Tibial artery (tissue), 4 donors: ENCODE measurements around the gene NDUFS4.

ENCODE experiments used
- DNase-seq, 2 donors: peaks; one replicate each; pipeline ENCODE4 v3.0.0-alpha.2; 2019
- H3K27ac ChIP-seq, 2 donors: fragments of 200-600 bp; sonication (generic) in 1 of 2; 1 replicate in 1 of 2; 2 replicates in 1 of 2; pipeline ENCODE4 v1.5.1; 2018 to 2019; ENCODE audit warnings: mild to moderate bottlenecking in 1 of 2
- H3K27me3 ChIP-seq, 2 donors: fragments of 200-600 bp; sonication (generic) in 1 of 2; one replicate each; pipeline versions ENCODE4 v1.5.1 to v1.6.0; 2016 to 2019
- H3K36me3 ChIP-seq, 3 donors: fragments of 200-600 bp; sonication (generic) in 2 of 3; one replicate each; pipeline ENCODE4 v1.5.1; 2016 to 2019; ENCODE audit warnings: mild to moderate bottlenecking in 2 of 3
- H3K4me1 ChIP-seq, 4 donors: fragments of 200-600 bp; sonication (generic) in 2 of 4; 1 replicate in 3 of 4; 2 replicates in 1 of 4; pipeline ENCODE4 v1.5.1; 2016 to 2019
- H3K4me3 ChIP-seq, 2 donors: fragments of 200-600 bp; sonication (generic) in 1 of 2; 1 replicate in 1 of 2; 2 replicates in 1 of 2; pipeline ENCODE4 v1.5.1; 2018 to 2019; ENCODE audit warnings: mild to moderate bottlenecking in 2 of 2
- H3K9me3 ChIP-seq, 3 donors: fragments of 200-600 bp; sonication (generic) in 1 of 3; one replicate each; pipeline ENCODE4 v1.5.1; 2016 to 2019
- intact Hi-C: fragments of 100-400 bp; cut with DNase I; formaldehyde crosslinking; loops from one replicate; pipeline ENCODE4 v1.15.0; 2023; ENCODE audit warnings: low total_unique reads
- TF ChIP-seq, protein P1 (sequence below), 2 experiments: fragments of 200-600 bp in 1 of 2; fragments of 450-650 bp in 1 of 2; IDR thresholded peaks; one replicate each; pipeline ENCODE4 v1.5.1; 2017 to 2019; ENCODE audit warnings: antibody characterized with exemption in 2 of 2, mild to moderate bottlenecking in 1 of 2, moderate library complexity in 1 of 2

Gene NDUFS4

DNA sequence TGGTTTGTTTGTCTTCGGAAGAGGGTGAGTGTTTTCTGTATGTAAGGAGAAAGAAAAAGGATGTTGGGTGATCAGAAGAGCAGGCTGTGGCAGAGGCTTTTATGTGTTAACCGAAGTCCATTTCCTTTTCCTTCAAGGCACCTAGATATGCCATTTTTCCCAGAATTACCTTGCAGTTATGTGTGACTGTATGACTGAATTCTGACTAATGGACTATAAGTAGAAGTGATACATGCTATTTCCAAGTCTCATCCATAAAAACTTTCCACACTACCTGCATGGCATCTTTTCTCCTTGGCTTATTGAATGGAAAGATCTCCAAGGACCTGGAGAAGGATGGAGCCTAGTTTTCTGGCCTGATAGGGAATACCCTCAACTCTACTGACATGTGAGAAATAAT is 10.6 kb upstream of the NDUFS4 start:
- no peak overlapping the region for H3K27ac ChIP-seq
- TF ChIP-seq, protein P1, sequence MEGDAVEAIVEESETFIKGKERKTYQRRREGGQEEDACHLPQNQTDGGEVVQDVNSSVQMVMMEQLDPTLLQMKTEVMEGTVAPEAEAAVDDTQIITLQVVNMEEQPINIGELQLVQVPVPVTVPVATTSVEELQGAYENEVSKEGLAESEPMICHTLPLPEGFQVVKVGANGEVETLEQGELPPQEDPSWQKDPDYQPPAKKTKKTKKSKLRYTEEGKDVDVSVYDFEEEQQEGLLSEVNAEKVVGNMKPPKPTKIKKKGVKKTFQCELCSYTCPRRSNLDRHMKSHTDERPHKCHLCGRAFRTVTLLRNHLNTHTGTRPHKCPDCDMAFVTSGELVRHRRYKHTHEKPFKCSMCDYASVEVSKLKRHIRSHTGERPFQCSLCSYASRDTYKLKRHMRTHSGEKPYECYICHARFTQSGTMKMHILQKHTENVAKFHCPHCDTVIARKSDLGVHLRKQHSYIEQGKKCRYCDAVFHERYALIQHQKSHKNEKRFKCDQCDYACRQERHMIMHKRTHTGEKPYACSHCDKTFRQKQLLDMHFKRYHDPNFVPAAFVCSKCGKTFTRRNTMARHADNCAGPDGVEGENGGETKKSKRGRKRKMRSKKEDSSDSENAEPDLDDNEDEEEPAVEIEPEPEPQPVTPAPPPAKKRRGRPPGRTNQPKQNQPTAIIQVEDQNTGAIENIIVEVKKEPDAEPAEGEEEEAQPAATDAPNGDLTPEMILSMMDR (IDR thresholded peaks at IDR 0.05): no peak
- no peaks in the 10 kb centered on the region for H3K4me1 ChIP-seq
- H3K27me3 ChIP-seq: no peaks in the 10 kb centered on the region
- H3K9me3 ChIP-seq: no peaks in the 10 kb centered on the region
- intact Hi-C loops: no loop called here
- no peak overlapping the region for H3K4me3 ChIP-seq
- DNase-seq: no peak
- no peaks in the 10 kb centered on the region for H3K36me3 ChIP-seq

DNA sequence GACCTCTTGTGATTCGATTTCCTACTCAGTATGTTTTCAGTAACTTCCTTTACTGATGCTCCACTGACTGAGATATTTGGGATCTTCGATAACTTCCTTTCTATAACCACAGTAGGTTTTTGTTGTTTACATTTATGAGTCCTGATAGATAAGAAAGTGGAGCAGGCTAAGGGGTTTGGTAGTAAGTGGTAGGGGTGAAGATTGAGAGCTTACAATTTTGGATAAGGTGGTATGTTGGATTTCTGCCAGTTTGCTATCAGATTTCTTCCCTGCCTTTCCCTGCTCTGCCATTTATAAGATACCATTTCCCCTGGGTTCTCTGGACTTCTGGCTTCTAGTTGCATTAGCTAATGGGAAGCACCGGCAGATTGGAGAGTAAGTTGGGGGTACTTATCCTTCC is 7.9 kb upstream of the NDUFS4 start:
- Histone ChIP-seq H3K9me3 (no peaks in the 10 kb centered on the region), H3K4me3 (no peak overlapping the region), H3K27ac (no peak overlapping the region), H3K4me1 (no peaks in the 10 kb centered on the region), H3K36me3 (no peaks in the 10 kb centered on the region), H3K27me3 (no peaks in the 10 kb centered on the region)
- no peak for DNase-seq
- intact Hi-C loops: no loop called here
- TF ChIP-seq, protein P1 (IDR thresholded peaks at IDR 0.05): no peak

DNA sequence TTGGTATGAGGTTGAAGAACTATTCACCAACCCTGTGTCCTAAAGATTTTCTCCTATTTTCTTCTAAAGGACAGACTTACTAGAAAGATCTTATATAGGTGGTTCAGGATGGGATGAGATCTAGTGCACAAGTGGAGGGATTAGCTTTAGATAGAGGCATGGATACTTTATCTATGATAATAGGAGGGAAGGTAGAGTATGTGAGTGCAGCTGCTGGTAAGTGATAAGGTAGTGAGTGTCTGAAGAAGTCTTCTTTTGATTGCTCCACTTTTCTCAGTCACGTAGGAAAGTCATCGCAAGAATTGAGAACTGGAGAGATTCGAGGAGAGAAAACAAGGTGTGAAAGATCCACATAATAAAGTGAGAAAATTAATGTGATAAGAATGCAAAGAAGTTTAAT is 6.0 kb upstream of the NDUFS4 start:
- no peaks in the 10 kb centered on the region for H3K4me1 ChIP-seq
- no peaks in the 10 kb centered on the region for H3K9me3 ChIP-seq
- no peak overlapping the region for H3K4me3 ChIP-seq
- no peak for DNase-seq
- H3K27ac ChIP-seq: no peak overlapping the region
- H3K27me3 ChIP-seq: no peaks in the 10 kb centered on the region
- intact Hi-C loops: no loop called here
- H3K36me3 ChIP-seq: no peaks in the 10 kb centered on the region
- TF ChIP-seq, protein P1 (IDR thresholded peaks at IDR 0.05): no peak

DNA sequence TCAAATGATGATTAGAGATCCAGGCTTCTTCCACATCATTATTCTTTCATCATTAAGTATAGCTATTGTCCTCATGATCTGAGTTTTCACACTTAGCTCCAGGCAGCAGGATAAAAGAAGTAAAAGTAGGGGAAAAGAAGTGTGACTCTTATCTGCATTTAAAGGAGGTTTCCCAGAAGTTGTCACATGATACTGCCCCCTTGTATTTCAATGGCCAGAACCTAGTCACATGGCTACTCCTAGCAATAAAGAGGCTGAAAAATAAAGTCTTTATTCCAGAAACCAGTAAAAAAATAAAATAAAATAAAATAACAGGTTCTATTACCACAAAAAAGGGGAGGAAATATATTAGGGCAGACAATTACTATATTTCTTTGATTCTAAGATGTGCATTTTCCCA is 5.3 kb upstream of the NDUFS4 start:
- H3K4me3 ChIP-seq: no peak overlapping the region
- no peaks in the 10 kb centered on the region for H3K9me3 ChIP-seq
- TF ChIP-seq, protein P1 (IDR thresholded peaks at IDR 0.05): no peak
- no peaks in the 10 kb centered on the region for H3K27me3 ChIP-seq
- no peak overlapping the region for H3K27ac ChIP-seq
- no peak for DNase-seq
- intact Hi-C loops: no loop called here
- H3K36me3 ChIP-seq: no peaks in the 10 kb centered on the region
- peaks cover 0 to 7% (median 0%) of the 10 kb centered on the region in 4 donors for H3K4me1 ChIP-seq

DNA sequence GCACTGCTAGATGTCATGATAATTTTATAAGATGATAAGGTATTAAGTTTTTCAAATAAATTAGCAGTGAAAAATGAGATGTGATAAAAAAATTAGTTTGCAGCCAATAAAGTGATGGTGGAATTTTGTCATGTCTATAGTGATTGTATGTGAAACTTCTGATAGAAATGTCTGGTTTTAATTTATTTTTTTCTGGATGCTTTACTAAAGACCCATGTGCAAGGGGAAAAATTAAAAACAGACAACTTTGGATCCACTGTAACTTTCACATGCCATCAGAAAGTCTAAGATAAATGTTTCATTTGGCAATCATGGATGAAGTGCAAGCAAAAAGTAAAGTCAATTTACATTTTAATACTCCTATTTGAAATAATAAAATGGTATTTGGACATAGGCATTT is 4.4 kb upstream of the NDUFS4 start:
- Histone ChIP-seq H3K9me3 (no peaks in the 10 kb centered on the region), H3K4me1 (peaks cover 0 to 8% (median 0%) of the 10 kb centered on the region in 4 donors), H3K27me3 (no peaks in the 10 kb centered on the region), H3K36me3 (no peaks in the 10 kb centered on the region), H3K27ac (no peak overlapping the region), H3K4me3 (no peak overlapping the region)
- TF ChIP-seq, protein P1 (IDR thresholded peaks at IDR 0.05): no peak
- intact Hi-C loops: no loop called here
- no peak for DNase-seq

DNA sequence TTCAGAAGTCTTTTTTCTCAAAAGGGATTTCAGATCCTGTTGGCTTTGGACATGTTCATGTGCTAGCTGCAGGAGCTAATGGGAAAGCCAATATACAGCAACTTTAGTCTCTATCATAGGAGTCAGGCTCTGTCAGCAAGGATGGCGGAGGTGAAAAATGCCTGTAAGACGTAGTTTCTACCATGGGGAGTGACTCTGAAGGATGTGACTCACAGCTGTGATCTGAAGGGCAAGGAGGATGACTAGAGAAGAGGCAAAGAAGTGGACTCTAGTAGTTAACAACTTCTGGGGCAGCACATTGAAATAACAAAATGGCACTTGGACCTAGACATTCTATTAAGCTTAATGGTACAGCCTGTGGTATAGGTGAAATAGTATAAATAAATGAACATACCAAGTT is 3.1 kb upstream of the NDUFS4 start:
- Histone ChIP-seq H3K36me3 (no peaks in the 10 kb centered on the region), H3K9me3 (no peaks in the 10 kb centered on the region), H3K4me1 (peaks cover 0 to 20% (median 10%) of the 10 kb centered on the region in 4 donors), H3K27ac (no peak overlapping the region), H3K4me3 (no peak overlapping the region), H3K27me3 (no peaks in the 10 kb centered on the region)
- TF ChIP-seq, protein P1 (IDR thresholded peaks at IDR 0.05): no peak
- intact Hi-C loops: no loop called here
- DNase-seq: no peak
